GM18868 (cell line): ENCODE data around the gene CDK5R2.
"Not testable (repeated sequence)": the region's sequence is repeated elsewhere in the genome, so short reads cannot be mapped to it uniquely, and the experiment has no call there.

Experiments used
- ATAC-seq: cut with Tn5 transposase; IDR thresholded peaks from one replicate; pipeline ENCODE4 v1.9.1; 2021; ENCODE audit warnings: mild to moderate bottlenecking, moderate library complexity; ENCODE audit not compliant: unreplicated experiment

The CDK5R2 gene

GRCh38 chr2:218959141-218959731 is at the start of gene CDK5R2:
TSS of gene CDK5R2 (plus strand) at chr2:218959666. CDS start at chr2:218959821, 155 bp downstream.
- peak; percentile 99 for ATAC-seq

GRCh38 chr2:218910741-218911140 is 48.7 kb upstream of the CDK5R2 start:
- ATAC-seq = no peak

GRCh38 chr2:218920504-218920903 is 39.0 kb upstream of the CDK5R2 start:
- ATAC-seq = no peak

GRCh38 chr2:218924757-218925156 is 34.7 kb upstream of the CDK5R2 start:
- no peak for ATAC-seq

- ATAC-seq = no peak
Measured at GRCh38 chr2:218925434-218925833, 34.0 kb upstream of the CDK5R2 start.

DNA sequence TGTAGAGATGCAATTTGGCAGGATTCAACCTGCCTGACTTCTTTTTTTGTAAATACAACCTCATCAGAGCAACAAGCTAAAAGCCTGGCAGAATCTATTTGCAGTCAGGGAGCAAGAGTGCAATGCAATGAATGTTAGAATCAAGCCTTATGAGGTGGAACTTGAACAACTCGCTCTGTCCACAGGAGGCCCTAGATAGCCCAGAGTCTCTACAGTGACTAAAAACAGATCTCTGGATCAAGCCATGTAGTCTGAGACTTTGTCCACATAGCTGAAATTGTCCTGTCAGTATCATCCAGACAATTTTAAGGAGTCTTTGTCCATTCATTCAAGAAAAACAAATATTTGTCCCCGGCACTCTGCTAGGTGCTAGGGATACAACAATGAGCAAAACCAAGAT is 32.0 kb upstream of the CDK5R2 start:
- no peak for ATAC-seq

DNA sequence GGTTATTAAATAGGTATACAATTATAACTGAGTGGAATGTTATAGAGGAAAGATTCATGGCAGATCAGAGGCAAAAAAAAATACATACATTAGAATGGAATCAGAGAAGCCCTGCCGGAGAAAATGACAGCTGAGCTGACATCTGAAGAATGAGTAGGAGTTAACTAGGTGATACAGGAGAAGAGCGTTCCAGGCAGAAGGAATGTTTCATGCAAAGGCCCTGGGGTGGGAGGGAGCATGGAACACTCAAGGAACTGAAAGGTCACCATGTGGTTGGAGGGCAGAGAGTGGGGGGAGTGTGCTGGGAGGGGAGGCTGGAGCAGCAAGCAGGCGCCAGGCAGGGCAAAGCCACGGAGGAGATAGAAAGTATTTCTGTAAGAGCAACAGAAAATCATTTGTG is 31.6 kb upstream of the CDK5R2 start:
- ATAC-seq = no peak

- ATAC-seq = not testable (repeated sequence)
Measured at GRCh38 chr2:218930488-218930887, 29.0 kb upstream of the CDK5R2 start.

GRCh38 chr2:218931751-218932150 is 27.7 kb upstream of the CDK5R2 start:
- not testable (repeated sequence) for ATAC-seq

DNA sequence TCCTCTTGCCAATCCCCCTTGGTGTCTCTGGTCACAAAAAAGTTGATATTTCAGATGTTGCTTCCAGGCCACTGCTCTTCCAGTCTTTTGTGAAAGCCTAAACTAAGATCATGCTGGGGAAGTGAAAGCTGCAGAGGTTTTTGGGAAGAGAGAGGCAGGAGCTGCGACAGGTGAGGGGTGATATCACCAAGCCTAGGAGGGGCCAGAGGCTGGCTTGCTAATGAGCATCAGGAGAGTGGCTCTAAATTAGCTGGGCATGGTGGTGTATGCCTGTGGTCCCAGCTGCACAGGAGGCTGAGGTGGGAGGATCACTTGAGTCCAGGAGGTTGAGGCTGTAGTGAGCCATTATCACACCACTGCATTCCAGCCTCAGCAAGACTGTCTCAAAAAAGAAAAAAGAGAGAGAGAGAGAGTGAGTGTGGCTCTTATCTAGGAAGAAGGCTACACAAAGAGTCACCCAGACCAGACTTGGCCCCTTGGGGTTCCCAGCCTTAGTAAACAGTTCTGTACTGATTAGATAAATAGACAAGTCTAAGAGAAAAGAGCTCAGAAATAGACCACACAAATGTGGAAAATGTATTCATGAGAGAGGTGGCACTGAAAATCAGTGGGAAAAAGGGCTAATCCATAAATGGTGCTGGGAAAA is 14.6 kb upstream of the CDK5R2 start:
- no peak for ATAC-seq

DNA sequence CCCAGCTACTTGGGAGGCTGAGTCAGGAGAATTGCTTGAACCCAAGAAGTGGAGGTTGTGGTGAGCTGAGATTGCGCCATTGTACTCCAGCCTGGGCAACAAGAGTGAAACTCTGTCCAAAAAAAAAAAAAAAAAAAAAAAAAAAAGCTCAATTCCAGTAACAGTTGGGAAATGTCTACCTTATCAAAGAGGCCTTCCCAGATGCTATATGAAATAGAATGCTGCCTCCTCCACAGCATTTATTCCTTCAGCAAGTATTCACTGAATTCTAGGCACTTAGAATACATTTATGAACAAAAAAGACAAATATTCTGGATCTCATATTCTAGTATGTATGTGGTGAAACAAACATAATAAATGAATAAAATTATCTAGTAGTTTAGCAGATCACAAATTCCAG is 12.8 kb upstream of the CDK5R2 start:
- ATAC-seq = no peak

DNA sequence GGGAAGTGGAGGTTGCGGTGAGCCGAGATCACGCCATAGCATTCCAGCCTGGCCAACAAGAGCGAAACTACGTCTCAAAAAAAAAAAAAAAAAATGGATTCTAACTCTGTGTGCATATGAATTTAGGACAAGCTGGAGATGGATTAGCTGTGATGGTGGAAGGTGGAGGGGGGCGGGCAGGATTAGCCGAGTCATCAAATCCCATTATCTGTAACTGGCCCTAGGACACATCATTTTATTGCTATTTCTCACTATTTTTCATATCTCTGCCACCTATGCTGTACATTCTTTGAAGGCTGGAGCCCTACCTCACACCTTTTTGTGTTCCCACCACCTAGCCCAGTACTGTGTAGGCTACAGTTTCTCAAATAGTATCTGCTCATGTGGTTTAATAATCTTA is 7.3 kb upstream of the CDK5R2 start:
- no peak for ATAC-seq

- ATAC-seq = no peak
Measured at GRCh38 chr2:218953366-218953954, 6.0 kb upstream of the CDK5R2 start.

DNA sequence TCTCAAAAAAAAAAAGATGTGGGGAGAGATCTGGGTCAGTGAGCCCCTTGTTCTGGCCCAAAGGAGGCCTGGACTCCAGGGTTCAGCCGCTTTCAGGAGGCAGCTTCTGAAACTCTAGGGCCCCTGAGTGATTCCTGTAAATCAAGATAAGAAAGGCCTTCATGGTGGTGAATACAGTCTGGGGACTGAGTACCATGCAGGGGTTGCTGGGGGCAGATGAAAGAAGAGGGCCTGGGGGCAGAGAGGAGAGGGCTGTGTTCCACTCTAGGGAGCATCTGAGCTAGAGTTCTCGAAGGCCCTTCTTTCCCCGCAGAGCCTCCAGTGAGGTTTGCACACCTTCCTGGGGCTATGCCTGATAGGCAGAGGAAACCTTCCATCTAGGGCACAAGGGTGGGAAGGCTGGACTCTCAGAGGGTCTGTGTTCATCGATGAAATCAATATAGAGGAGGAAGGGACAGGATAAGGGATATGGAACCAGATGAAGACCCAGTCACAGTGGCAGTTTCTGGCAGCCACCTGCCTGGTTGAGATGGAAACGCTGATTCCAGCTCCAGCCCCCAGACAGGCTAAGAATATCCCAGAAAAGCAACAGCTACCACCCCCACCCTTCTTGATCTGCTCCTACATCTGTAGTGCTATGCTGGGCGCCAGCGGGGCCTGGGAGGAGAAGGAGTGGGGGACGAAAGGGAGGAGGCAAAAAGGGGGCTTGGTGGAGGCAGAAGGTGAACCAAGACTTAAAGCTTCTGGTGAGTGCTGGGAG is 4.7 kb upstream of the CDK5R2 start:
- ATAC-seq = no peak

GRCh38 chr2:218956039-218956438 is 3.4 kb upstream of the CDK5R2 start:
- ATAC-seq = no peak

DNA sequence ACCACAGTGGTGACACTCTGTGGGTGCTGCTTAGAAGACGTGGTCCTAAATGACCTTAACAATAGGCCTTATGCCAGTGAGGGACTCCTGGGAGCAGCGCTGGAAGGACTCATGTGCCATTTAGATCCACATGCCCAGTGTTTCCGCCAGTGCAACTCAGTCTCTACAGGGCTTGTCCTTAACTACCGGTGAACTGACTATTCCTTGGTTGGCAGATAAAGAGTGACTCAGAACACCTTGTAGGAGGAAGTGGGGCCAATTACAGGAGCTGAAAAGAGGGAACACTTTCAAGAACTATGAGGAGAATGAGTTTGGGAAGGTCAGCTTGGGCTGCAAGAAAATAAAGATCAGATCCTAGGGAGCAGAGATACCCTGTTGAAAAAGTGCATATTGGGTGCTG is 1.8 kb upstream of the CDK5R2 start:
- ATAC-seq = no peak

DNA sequence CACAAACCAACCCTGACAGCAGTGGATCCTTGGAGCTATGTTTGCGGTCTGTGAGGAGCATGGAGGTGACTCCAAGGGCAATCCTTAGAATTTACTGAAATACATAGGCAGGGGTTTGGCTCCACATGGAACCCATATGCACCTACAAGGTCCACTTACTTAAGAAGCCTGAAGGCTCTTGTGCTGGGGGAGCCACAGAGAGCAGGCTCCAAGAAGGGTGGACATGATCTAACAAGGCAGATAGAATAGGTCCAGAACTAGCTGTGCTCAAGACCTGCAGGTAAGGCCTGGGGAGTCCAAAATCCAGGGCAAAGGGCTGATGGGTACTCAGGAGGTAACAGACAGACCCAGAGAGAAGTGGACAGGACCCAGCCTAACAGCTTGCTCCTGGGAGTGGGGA is 1.2 kb upstream of the CDK5R2 start:
- ATAC-seq = no peak

DNA sequence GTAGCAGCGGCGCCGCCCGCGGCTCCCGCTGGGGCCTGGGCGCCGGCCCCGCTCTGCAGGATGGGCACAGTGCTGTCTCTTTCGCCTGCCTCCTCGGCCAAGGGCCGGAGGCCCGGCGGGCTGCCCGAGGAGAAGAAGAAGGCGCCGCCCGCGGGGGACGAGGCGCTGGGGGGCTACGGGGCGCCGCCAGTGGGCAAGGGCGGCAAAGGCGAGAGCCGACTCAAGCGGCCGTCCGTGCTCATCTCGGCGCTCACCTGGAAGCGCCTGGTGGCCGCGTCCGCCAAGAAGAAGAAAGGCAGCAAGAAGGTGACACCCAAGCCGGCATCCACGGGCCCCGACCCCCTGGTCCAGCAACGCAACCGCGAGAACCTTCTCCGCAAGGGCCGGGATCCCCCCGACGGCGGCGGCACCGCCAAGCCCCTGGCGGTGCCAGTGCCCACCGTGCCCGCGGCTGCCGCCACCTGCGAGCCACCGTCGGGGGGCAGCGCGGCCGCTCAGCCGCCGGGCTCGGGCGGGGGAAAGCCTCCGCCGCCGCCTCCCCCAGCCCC is 369 bp downstream of the CDK5R2 start:
- no peak for ATAC-seq

- ATAC-seq = no peak
Measured at GRCh38 chr2:218960309-218961165, 1.1 kb downstream of the CDK5R2 start.

GRCh38 chr2:218961229-218961628 is 1.8 kb downstream of the CDK5R2 start:
- no peak for ATAC-seq
